WI38 (cell line): ENCODE results near the gene SLC39A13.

ENCODE experiments used
- H3K4me3 ChIP-seq: 2 replicates; pipeline ENCODE4 v1.5.1; 2011; ENCODE audit warnings: low read depth, mild to moderate bottlenecking, control low read depth, low read length
- TF ChIP-seq, protein P1 (sequence below): IDR thresholded peaks from 2 replicates; pipeline ENCODE4 v1.5.1; 2012; ENCODE audit warnings: low read depth, mild to moderate bottlenecking, control low read depth, low read length

The SLC39A13 gene

DNA sequence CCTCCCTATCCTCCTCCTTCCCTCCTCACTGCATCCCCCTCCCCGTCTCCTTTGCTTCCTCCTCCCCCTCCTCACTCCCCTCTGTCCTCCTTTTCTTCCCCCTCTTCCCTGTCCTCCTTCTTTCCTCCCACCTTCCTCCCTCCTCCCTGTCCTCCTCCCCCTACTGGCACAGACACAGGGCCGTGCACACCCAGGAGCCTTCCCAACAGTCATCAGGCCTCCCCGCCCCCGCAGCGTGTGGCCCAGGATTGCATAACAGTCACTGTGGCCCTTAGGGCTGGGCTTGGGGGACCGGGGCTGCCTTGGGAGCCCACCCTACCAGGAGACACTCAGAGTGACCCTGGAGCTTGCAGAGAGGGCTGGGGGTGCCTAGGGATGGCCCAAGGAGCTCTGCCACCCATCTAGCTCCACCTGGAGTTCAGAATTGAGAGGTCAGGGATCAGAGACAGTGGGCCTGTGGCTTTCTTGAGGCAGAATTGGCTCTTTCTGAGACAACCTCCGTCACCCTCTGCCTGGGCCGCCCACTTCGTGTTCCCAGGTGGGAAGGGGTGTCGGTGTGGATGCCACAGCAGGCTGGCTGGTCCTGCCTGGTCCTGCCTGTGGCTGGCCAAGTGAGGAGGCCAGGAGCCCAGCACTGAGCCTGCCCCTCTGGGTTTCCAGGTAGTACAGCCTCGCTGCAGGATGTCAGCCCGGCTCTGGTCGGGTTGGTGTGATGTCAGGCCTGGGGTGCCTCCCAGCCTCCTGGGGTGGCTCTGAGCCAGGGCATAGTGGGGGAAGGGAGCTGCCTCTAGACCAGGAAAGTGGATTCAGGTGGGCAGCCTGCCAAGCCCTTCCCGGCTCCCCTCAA lies 31.6 kb upstream of the SLC39A13 start:
- H3K4me3 ChIP-seq, result no peak overlapping the region
- TF ChIP-seq, protein P1, sequence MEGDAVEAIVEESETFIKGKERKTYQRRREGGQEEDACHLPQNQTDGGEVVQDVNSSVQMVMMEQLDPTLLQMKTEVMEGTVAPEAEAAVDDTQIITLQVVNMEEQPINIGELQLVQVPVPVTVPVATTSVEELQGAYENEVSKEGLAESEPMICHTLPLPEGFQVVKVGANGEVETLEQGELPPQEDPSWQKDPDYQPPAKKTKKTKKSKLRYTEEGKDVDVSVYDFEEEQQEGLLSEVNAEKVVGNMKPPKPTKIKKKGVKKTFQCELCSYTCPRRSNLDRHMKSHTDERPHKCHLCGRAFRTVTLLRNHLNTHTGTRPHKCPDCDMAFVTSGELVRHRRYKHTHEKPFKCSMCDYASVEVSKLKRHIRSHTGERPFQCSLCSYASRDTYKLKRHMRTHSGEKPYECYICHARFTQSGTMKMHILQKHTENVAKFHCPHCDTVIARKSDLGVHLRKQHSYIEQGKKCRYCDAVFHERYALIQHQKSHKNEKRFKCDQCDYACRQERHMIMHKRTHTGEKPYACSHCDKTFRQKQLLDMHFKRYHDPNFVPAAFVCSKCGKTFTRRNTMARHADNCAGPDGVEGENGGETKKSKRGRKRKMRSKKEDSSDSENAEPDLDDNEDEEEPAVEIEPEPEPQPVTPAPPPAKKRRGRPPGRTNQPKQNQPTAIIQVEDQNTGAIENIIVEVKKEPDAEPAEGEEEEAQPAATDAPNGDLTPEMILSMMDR, result no peak

DNA sequence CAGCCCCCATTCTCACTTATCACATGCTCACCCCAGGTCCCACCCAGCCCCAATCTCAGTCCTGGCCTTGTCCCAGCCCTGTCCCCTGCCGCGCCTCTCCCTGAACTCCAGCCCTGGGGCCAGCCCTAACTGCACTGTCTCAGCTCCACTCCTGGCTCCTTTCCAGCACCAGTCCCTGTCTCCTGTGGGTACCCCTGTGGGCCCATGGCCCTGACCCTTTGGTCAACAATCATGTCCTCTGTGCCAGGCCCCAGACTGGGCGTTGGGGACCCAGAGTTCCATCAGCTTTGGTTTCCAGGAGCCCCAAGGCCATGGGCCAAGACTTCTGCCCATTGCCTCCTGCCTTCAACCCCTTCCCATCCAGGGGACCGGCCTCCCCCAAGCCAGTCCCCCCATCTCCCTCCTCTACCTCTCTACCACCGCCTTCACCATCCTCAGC lies 30.8 kb upstream of the SLC39A13 start:
- no peak overlapping the region for H3K4me3 ChIP-seq
- TF ChIP-seq, protein P1, result no peak

DNA sequence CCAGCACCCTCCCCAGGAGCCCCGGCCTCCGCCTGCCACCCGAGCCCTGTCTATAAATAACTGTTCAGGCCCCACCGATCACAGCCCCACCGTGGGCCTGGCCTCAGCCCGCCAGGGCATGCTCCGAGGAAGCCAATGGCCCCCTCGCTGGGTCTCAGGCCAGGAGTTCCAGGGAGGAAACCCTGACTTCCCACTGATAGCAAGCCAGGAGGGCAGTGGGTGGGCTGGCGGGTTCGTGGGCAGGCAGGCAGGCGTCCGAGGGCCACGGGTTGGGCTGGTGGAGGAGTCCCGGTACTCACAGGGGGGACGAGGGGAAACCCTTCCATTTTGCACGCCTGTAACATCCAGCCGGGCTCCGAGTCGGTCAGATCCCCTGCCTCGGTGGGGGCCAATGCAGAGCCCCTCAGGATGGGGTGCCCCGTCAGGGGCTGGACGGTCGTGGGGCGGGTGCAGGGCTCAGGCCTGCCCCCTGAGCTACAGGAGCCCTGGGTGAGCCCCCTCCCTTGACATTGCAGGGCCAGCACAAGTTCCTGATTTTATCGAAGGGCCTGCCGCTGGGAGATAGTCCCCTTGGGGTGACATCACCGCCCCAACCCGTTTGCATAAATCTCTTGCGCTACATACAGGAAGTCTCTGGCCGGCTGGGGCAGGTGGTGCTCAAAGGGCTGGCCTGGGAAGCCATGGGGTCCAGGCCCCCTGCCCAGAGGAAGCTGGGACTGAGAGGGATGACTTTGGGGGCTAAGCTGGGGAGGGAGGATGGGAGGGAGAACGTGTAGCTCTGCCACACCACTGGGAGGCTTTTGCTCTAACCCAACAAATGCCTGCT lies 30.2 kb upstream of the SLC39A13 start, which contains the start of gene SPI1:
Gene SPI1, minus strand, starts transcription at position 538 of the 826 bp plus-strand sequence. Its CDS starts 194 bp downstream, at position 344.
- TF ChIP-seq, protein P1, result no peak
- no peak within 1 kb of the TSS for H3K4me3 ChIP-seq

DNA sequence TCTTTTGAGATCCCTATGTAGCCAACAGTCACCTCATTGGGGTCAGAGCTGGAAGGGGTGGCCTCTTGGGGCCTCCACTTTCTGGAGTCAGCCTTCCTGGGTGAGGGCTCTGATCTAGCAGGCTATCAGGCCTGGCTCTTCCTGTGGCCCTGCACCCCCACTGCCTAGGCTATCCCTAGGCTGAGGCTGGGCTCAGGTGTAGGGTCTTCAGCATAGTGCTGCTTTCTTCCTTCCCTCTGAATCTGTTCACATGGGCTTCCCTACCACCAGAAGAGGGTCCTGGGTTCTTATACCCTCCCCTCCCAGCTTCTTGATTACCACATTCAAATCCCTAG lies 29.6 kb upstream of the SLC39A13 start:
- H3K4me3 ChIP-seq, result no peak overlapping the region
- TF ChIP-seq, protein P1, result no peak

DNA sequence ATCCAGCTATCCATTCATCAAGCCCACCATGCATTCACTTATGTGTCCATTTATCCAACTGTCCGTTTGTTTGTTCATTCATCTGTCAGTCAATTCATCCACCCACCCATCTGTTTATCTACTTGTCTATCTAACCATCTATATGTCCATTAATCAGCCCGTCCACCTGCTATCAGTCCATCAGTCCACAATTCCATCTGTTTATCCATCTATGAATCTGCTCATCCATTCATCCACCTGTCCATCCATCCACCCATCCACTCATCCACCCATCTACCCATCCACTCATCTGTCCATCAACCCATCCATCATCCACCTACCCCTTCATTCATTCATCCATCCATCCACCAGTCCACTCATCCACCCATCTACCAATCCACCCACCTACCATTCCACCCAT lies 29.1 kb upstream of the SLC39A13 start:
- no peak overlapping the region for H3K4me3 ChIP-seq
- TF ChIP-seq, protein P1, result no peak

DNA sequence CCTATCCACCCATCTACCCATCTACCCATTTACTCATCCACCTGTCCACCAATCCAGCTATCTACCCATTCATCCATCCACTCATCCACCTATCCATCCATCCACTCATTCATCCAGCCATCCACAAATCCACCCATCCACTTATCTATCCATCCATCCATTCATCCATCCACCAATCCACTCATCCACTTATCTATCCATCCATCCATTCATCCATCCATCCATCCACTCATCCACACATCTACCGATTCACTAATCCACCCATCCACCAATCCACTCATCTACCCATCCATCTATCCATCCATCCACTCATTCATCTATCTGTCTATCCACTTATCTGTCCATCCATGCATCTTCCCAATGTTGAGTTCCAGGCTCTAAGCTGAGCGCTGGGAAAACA lies 28.3 kb upstream of the SLC39A13 start:
- H3K4me3 ChIP-seq, result no peak overlapping the region
- TF ChIP-seq, protein P1, result no peak

DNA sequence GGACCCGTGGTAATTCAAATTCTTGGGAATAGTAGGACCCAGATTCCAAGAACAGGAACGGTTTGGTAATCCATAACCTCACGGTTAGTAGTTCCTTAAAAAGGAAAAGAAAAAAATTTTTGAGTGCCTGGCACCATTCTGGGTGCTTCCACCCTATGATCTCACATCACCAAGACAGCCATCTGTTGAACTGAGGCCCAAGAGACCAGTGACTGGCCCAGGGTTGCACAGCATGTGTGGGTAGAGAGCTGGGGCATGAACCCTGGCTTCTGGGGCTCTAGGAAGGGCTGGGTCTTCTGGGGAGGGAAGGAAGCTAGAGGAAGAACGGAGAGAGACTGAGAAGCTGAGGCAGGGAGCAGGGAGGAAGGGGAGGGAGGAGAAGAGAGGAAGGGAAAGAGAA lies 25.3 kb upstream of the SLC39A13 start:
- TF ChIP-seq, protein P1, result no peak
- no peak overlapping the region for H3K4me3 ChIP-seq
